DMS153 (cell line): ENCODE measurements around the gene PTCHD1.

ENCODE experiments used
- DNase-seq: peaks from one replicate; lab custom pipeline; 2025; lab: John Stamatoyannopoulos, UW

Gene PTCHD1

DNA sequence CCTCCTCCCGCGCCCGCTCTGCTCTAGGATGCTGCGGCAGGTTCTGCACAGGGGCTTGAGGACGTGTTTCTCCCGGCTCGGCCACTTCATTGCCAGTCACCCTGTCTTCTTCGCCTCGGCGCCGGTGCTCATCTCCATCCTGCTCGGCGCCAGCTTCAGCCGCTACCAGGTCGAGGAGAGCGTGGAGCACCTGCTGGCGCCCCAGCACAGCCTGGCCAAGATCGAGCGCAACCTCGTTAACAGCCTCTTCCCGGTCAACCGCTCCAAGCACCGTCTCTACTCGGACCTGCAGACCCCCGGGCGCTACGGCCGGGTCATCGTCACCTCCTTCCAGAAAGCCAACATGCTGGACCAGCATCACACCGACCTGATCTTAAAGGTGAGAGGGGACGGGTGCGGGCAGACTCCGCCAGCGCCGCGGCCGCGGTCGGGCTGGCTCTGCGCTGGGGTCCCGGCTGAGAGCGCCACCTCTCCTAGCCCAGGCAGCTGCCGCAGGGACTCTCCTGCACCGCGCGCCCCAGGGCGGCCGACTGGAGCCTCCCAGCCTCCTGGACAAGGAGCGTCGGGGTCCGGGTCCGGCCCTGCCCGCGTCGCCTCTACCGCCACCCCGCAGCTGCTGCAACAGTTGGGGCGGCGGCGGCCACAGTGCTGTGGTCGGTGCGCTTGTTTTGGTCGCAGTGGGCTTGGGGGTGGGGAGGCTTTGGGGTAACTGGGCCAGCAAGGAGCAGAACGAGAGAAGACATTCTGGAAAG lies at the start of gene PTCHD1:
PTCHD1 (plus strand) TSS at position 2 of the 752 bp plus-strand sequence; CDS start at position 29, 27 bp downstream.
- no peak for DNase-seq

- DNase-seq = no peak
Observed at GRCh38 chrX:23286731-23287130, 47.9 kb upstream of the PTCHD1 start.

- DNase-seq = no peak
Observed at GRCh38 chrX:23287191-23287725, 47.4 kb upstream of the PTCHD1 start.

- DNase-seq = no peak
Observed at GRCh38 chrX:23292354-23292987, 42.2 kb upstream of the PTCHD1 start.

- DNase-seq = no peak
Observed at GRCh38 chrX:23292988-23293651, 41.5 kb upstream of the PTCHD1 start.

DNA sequence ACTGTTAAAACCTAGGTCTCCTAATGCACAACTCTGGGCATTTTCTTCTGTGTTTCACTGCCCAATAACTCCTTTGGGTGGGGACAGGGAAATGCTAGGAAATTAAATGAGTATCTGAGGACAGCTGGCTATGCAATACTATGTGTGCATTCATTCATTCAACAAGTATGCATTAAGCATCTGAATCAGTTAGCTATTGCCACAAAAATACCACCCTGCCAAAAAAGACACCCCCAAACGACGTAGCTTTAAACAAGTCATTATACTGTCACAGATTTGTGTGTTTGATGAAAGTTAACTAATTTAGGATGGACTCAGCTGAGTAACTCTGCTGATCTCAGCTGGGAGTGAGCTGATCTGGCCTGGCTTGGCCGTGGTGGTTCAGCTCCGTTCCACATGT lies 29.8 kb upstream of the PTCHD1 start:
- no peak for DNase-seq

DNA sequence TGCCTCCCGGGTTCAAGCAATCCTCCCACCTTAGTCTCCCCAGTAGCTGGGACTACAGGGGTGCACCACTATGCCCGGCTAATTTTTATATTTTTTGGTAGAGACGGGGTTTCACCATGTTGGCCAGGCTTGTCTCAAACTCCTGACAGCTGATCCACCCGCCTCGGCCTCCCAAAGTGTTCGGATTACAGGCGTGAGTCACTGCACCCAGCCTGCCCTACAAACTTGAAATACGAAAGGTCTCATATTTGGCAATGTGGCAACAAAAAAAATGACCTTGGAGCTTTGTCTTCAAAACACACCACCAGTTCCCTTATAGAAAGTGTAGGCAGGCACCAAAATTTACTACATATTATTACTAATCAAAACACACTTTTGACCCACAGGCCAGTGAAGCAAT lies 22.9 kb upstream of the PTCHD1 start:
- no peak for DNase-seq

DNA sequence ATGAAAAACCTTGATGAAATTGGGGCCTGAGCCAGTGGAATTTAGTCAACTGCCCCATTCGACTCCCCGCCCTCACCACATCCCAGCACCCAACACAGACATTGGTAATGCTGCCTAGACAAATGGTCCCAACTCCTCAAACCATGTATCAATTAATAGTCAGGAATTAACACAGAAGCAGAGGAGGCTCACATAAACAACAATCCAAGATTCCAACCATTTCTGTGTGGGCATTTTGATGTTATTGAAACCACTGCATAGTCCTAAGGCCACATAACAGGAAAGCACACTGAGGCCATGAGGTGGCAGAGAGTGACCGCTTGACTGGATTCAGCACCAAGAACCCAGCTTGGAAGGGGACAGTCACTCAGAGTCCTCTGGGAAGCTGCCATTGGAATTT lies 22.5 kb upstream of the PTCHD1 start:
- no peak for DNase-seq

- DNase-seq = no peak
Observed at GRCh38 chrX:23317799-23318724, 16.6 kb upstream of the PTCHD1 start.

- no peak for DNase-seq
Observed at GRCh38 chrX:23327104-23327503, 7.5 kb upstream of the PTCHD1 start.

DNA sequence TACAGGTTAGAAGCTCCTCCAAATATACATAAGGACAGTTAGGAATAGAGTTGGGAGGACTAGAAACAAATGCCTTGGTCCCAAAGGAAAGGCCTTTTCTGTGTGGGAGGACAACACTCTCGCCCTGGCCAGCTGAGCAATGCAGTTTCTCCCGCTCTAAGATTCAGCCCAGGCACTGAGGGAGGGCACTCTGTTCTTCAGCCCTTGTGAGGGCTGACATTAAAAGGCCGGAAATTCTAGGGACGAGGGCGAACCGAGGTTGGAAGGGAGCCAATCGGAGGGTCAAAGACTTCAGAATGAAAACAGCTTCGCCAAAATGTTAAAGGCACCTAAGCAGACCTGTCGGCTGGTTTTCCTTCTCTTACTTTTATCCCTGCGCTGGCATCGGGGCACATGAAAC lies 2.9 kb upstream of the PTCHD1 start:
- no peak for DNase-seq

- DNase-seq = no peak
Observed at GRCh38 chrX:23332101-23332887, 2.4 kb upstream of the PTCHD1 start.

- DNase-seq = no peak
Observed at GRCh38 chrX:23332888-23333821, 1.5 kb upstream of the PTCHD1 start.

GRCh38 chrX:23333842-23334520 lies 668 bp upstream of the PTCHD1 start:
- no peak for DNase-seq

DNA sequence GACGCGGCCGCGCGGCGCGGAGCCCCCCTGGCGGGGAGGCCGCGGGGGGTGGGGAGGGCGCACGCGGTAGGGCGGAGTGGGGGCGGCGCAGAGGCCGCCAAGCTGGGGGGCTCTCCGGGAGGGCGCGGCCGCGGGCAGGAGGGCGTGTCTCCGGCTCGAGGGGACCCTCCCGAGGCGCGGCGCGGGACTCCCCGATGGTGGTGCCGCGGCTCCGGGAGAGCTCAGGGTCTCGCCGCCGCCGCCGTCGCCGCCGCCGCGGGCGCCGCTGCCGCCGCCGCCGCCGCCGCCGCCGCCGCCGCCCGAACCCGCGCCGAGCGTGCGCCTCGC lies 165 bp upstream of the PTCHD1 start:
- no peak for DNase-seq

GRCh38 chrX:23338334-23338733 lies 3.7 kb downstream of the PTCHD1 start:
- DNase-seq = no peak

DNA sequence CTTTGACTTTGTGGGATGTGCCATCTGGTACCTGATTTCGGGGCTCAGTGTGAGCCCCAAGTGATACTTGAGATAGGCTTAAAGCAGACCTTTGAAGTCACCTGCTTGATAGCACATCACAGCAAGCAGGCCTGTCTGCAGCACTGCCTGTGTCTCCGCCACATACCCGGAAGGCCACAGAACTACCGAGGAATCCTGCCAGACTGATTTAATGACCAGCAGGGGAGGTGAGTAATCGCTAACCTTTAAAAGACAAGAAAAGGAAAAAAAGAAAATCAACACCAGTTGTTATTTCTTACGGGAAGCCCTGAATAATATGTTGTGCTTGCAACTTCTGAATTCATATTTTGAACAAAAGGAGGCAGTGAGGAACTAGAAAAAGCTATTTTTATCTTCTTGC lies 6.8 kb downstream of the PTCHD1 start:
- no peak for DNase-seq

- no peak for DNase-seq
Observed at GRCh38 chrX:23344238-23344903, 9.7 kb downstream of the PTCHD1 start.

GRCh38 chrX:23344904-23345271 lies 10.2 kb downstream of the PTCHD1 start:
- no peak for DNase-seq
